CD4-positive, alpha-beta T cell treated with Interleukin-6 at 100 ng/mL for 8 hours (primary cell): ENCODE data around the gene NAPB.

Source experiments
- DNase-seq: peaks from one replicate; pipeline ENCODE4 v3.0.0-alpha.2; 2020; ENCODE audit warnings: mixed read lengths, low spot score

The NAPB gene

DNA sequence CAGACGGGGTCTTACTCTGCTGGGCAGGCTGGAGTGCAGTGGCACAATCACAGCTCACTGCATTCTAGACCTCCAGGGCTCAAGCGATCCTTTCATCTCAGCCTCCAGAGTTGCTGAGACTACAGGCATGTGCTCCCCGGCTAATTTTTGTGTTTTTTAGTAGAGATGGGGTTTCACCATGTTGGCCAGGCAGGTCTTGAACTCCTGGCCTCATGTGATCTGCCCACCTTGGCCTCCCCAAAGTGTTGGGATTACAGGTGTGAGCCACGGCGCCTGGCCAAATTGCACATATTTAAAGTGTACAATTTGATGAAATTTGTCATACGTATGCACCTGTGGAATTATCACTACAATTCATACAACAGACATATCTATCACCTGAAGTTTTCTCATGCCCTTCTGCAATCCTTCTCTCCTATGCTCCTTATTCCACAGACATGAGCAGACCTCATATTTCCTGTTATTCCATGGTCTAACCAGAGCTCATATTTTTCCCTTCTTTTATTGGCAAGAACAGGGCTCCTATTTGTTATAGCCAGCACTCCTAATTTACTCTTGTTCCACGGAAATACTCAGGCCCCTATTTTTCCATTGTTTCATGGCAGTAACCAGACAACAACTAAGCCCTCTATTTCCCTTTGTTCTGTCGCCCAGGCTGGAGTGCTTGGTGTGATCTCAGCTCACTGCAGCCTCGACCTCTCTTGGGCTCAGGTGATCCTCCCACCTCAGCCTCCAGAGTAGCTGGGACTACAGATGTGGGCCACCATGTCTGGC, 16.0 kb upstream of the NAPB start:
- no peak for DNase-seq

DNA sequence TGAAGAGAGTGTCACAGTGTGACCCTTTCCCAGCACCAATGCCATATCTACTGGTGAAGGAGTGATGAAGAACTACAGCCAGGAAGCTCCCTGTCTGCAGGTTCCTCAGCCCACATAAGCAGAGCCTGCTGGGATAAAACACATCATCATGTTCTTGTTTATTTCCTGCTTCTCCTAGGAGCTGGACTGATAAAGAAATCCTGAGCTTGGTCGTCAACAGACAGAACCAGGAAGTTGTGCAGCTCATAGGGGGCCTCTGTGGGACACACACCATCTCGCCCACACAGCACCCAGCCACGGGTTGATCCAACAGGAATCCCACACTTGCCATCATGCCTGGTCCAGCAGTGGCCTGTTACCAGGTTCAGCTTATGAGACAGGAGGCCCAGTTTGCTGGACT, 15.4 kb upstream of the NAPB start:
- DNase-seq = no peak

DNA sequence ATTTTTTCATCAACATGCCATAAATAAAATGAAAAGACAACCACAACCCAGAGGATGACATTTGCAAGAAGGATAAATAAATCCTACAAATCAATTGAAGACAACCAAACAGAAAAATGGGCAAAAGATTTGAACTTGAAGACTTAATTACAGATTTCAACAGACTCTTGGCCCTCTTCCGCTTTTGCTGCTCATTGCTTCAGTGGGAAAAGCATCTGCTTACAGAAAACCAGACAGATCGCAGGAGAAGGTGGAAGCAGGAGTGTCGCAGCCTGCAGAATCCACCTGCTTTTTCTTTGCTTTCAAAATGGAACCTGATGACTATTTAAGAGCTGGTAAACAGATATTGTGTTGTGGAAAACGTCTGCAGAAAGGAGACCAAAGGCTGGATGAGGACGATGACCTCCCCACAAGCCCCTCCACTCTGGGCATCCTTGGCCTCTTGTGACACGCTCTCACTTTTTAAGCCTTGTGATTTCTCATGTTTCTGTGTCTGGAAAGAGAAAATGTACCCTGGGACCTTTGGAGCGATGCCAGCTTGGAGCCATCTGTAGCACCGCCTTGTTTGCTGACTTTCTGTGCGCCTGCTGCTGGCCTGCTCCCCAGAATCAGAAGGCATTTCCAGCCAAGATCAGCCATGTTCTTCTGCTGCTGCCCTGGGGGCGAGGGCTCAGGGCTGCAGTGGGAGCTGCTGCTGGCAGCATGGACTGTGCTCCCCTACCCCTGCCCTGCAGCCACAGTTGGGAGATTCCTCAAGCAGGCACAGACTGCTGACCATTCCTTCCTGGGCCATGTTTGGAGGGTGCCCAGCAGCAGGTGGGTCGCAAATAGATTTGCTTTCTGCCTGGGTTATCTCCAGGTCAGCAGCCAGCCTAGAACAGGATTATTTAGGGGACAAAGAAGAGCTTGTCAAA, 14.6 kb upstream of the NAPB start:
- no peak for DNase-seq

DNA sequence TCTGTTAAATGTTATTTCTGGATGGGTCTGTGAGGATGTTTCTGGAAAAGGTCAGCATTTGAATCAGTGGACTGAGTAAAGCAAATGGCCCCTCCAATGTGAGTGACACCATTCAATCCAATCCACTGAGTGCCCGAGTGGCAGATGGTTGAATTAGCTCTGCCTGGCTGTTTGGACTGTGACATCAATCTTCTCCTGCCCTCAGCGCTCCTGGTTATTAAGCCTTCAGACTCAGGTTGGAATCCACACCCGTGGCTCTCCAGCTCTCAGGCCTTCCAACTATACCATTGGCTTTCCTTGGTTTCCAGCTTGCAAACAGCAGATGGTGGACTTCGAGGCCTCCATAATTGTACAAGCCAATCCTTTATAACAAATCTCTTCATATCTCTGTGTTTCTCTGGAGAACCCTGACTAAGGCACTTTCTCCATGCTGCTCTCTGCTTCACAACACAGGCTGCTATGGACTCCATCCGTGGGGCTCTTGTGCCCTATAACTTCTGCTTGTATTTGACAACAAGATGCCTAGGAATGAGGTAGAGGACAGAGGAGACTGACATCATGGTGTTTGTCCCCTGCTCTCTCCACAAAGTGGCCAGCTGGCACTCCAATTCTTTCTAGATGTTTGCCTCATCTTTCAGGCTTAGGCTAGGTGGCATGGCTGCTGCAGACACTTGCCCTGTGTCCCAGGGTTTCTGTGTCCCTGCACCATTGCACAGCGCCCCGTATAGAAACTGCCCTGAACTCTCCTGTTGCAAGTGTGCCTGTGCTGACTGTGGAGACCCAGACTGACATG, 13.4 kb upstream of the NAPB start:
- no peak for DNase-seq

DNA sequence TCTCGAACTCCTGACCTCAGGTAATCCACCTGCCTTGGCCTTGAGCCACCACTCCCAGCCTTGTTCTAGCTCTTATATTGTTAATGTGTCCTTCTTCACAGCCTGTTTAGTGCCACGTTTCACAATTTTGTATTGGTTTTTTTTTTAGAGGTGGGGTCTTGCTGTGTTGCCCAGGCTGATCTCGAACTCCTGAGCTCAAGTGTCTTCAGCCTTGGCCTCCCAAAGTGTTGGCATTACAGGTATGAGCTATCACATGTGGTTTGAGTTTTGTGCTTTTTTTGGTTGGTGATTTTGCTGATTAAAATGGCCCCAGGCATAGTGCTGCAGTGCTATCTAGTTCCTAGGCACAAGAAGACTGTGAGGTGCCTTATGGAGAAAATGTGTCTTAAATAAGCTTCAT, 12.3 kb upstream of the NAPB start:
- DNase-seq = no peak

DNA sequence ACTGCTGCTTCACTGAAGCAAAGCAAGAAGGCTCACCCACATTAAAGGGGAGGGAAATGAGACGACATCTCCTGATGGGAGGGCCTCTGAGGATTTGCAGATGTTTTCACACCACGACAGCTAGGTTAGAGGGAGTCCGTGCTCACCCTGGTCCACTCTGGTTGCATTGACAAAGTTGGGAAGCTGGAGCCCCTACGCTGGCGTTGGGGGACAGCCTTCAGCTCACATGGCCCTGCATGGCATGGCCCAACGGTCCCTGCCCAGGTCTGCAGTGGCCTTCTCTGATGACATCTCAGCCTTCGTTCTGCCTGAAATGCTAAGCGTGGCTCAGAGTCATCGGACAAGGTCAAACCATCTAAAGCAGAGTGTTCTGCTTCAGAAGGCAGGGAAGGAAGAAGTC, 3.8 kb upstream of the NAPB start:
- no peak for DNase-seq

DNA sequence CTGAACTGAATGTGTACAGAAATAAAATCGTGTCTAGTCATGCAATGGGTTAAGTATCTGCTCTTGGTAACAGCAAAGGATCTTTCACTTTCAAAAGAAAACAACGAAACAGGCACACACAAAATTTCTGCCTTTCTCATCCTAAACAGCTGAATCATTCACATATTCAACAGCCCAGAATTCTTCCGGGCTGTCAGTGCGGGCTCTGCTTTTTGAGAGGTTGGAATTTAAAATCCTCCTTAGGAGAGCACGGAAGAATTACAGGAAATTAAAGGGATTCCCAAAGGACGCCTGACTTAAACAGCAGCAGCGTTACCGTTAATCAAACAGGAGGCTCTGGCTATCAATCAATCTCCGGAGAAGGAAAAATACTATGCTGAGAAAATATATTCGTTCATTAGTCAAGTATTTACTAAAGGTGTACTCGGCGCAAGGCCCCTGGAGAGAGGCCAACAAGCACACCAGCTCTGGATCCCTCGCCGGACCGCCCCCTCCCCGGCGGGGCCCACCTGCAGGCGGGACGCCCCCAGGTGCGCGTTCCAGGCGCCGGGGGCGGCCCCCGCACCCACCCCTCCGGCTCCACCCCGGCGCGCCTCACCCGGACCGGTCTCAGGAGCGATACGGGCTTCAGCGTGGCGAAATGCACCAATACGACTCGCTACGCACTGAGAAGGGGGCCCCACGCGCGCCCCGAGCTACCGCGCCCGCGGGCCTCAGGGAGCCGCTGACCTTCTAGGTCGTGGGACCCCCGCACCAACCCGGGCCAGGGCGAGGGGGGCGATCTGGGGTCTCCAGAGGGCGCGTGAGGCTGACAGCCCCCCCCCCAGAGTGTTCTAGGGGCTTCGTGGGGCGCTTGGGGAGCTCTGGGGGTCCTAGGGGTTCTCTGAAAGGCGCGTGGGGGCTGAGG, 1.0 kb downstream of the NAPB start:
- DNase-seq = peak; percentile 21

DNA sequence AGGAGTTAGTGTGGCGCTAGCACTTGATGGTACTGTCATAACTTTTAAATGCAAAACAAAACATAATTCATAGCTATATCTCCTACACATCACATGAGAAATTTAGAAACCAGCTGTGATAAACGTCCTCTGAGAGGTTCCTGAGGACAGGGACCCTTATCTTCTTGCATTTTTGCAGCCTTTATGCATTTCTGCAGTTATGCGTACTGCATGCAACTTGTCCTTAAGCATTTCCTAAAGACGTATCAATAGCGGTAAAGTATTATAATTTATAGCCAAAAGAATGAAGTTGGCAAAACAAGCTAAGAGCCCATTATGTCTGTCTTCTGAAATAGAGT, 1.7 kb downstream of the NAPB start:
- no peak for DNase-seq

DNA sequence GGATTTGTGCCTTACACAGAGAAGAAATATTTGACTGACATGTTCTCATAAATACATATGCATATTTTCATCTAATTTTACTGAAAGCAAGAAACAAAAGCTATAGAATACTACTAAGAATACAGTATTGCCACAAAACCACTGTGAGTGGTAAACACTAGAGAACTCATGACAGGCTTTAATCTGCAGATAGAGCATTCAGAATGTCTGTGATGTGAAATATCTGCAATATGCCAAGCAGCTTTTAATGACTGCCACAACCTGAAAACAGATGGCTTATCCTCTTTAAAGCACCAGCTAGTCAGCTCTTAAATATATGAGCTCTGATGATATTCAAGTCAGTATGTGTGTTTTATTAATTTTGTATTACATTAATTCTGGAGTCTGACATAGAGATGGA, 3.4 kb downstream of the NAPB start:
- no peak for DNase-seq

DNA sequence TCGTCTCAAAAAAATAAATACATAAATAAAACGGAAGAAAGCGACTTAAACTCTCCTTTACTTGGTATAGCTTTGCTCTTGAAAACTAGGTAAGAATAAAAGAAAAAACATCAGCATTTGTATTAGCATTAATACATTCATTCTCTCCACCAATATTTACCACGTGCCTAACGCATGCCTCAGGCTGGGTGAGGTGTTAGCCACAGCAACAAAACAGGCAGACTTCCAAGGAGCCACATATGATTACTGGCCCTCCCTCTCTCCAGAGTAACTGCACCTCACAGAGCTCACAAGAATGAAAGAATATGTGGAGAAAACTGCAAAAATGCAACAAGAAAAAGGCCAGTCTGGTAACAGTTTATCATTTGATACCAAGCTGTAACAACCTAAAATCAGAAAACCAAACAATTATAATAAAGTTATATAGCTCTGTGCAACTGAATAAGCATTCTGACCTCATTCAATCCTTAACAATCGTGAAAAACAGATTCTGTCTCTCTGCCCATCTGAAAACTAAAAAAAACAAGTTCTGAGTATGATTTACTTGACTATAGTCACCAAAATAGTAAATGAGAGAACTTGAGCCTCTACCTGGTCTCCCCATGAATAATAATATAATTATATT, 5.2 kb downstream of the NAPB start:
- DNase-seq = peak; percentile 14

DNA sequence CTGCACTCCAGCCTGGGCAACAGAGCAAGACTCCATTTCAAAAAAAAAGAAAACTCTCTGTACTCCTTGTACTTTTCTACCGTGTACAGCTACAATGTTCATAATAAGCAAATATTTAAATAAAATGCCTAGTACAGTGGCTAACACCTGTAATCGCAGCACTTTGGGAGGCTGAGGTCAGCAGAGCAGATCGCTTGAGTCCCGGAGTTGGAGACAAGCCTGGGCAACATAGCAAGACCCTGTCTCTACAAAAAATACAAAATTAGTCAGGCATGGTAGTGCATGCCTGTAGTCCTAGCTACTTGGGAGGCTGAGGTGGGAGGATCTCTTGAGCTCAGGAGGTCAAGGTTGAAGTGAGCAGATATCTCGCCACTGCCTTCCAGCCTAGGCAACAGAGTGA, 5.7 kb downstream of the NAPB start:
- DNase-seq = no peak

DNA sequence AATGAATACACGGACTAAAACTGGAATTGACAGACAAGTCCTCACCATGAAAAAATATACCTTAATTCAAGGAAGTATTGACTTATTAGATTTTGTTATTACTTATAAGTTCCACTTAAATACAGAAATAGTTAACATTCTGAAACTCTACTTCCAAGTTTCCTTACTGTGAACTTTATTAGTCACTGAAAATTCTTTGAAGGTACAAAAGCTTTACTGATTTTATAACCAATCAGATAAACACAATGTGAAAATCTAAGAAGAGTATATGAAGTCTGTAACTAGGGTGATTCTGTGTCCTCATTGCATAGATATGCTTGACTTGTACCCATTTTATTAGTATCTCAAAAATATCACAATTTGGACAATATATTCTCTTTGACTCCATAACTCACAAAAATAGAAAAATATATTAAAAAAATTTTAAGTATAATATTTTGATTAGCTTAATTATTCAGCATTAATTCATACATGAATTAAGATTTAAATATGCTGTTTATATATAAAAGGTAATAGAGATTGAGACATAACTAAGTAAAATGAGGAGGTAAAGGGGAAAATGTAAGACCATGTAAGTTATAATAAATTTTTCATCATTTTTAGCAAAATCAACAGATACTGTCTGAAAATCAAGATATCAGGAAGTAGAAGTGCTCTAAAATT, 6.6 kb downstream of the NAPB start:
- DNase-seq = no peak

DNA sequence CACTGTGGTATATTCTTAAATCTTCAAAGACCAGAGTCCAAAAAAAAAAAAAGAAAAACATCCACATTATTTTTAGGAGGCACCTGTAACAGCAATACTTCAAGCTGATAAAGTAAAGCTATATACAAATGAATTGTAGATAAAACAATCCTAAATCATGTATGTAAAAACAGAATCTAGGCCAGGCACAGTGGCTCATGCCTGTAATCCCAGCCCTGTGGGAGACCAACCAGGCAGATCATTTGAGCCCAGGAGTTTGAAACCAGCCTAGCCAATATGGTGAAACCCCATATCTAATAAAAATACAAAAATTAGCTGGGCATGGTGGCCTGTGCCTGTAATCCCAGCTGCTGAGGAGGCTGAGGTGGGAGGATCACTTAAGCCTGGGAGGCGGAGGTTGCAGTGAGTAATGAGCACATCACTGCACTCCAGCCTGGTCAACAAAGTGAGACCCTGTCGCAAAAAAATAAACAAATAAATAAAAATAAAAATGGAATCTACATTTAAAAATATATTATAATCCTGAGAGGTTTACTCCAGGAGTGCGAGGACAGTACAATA, 7.3 kb downstream of the NAPB start:
- DNase-seq = no peak

DNA sequence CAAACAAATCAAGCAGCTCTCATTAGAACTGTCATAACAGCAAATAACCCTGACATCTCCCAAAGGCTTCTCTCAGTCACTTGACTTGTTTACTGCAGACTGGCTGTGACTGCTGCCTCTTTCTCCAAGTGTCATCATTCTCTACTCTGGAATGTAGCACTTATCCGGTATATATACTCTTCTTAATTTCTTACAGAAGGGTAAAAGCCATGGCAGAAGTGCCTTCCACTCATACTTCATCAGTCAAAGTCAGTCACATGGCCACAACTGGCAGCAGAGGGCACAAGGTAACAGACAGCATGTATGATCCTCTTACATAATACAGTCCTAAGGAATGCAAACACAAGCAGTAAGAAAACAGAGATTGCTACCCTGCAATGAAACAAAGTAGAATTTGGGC, 9.3 kb downstream of the NAPB start:
- no peak for DNase-seq

DNA sequence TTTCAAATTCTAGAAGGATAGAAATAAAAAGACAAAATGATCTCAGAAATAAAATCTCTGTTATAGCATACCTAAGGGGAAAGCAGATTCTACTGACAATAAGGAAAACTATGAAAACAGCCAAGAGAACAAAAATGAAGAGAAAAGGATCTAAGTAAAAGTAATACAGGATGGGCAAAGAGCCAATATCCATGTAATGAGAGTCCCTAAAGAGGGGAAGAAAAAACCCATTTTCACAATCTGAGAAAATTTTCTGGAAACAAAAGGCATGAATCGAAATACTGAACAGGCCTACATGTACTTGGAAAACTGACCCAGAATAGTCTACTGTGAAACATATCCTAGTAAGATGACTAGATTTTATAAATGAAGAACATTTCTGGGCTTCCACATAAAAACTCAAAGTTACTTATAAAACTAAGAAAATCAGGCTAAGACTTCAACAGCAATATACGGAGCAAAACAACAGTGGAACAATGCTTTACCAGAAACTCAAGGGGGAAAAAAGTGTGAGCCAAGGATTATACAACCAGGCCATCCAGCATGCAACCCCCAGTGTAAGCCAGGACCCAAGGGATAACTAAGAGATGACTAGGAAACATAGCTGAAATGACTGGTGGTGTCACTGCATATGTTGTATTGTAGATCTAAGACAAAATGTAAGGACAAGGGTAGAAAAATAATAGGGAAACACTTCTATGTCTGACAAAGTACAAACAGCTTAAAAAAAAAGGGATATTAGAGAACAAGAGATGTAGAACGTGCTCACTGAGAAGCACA, 10.2 kb downstream of the NAPB start:
- DNase-seq = no peak

DNA sequence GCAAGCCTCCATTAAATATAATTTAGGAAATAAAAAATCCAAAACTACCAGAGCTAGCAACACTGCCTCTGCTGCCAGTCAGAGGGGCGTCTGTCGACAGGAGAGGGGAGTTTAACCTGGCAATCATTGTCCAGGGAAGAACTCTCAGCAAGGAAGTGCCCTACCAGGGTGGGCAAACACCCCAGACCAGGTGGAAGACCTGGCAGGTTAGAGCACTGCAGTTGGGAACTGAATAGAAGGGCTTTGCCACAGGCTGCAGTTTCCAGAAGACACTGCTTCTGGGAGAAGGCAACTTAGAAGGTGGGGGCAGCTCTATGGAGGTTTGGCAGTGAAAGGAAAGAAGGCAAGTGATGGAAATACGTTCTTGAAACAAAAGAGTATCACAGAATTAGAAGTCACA, 11.5 kb downstream of the NAPB start:
- DNase-seq = no peak

DNA sequence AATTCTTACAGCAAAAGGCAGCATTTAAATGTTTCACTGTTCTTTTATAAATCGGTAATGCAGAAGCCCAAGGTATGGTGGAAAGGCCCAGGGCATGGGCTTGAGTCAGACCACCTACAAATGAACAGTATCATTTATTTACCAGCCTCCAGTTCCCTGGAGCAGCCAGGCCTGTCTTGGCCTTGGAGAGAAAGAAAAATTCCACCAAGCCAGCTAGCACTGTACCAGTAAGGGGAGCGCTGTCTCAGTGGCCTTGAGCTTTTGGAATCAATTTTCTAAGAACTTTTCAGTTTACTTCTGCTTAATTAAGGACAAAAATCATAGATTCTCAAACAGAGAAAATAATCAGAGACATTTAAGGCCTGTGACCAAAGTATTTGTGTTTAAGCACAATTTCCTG, 12.3 kb downstream of the NAPB start:
- DNase-seq = no peak

DNA sequence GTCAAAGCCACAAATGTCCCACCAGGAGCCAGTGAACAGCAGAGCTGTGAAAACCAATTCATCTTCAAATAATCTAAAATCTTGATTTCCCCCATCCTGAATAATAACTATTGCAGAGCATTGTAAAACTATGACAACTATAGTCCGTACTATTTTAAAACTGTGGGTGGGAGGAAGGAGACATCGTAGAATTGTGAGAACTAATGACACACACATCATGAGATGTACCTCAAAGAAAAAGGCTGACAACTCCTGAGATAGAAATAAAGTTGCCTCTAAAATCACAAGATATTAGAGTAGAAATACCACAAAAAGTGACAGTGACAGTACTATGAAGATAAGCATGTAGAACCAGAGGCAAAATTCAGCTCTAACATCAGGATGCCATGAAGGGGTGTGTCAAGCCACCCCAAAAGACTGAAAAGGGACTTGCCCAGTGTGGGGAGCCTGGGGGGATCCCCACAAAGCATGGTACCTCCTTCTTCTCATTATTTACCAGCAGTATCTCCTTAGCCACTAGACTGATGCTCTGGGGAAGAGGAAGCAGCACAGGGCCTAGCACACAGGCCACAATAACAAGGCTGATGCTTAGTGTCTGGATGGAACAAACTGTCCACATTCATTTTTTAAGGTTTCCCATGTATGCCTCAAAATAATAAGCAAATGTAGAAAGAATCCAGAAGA, 13.4 kb downstream of the NAPB start:
- DNase-seq = no peak

DNA sequence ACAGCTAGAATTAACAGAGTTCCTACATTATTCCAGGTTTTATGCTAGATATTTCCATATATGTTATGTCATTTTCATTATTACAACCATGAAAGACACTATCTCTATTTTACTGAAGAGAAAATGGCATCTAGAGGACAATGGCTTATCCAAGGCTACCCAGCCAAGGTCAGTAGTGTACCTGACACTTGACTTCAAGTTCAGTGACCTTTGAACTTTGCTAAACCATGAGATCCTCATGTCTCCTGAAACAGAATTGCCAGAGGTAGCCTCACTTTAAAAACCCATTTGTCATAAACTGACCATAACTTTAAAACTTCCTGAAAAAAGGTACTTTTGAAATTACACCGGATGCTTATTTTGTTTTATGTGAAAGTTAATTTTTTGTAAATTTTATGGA, 14.4 kb downstream of the NAPB start:
- DNase-seq = no peak
